Right kidney (tissue), 1 donor: ENCODE measurements around the gene FAT1.
A peak's percentile ranks its signal among the peaks of the same experiment; 100 is the strongest.

ENCODE experiments used
- DNase-seq: peaks from one replicate; pipeline ENCODE4 v3.0.0-alpha.2; 2016

Gene FAT1

GRCh38 chr4:186569533-186570192, 154.0 kb downstream of the FAT1 start:
- no peak for DNase-seq

- DNase-seq, result no peak
Measured at GRCh38 chr4:186566068-186566467, 157.6 kb downstream of the FAT1 start.

- DNase-seq, result no peak
Measured at GRCh38 chr4:186563761-186564160, 159.9 kb downstream of the FAT1 start.

DNA sequence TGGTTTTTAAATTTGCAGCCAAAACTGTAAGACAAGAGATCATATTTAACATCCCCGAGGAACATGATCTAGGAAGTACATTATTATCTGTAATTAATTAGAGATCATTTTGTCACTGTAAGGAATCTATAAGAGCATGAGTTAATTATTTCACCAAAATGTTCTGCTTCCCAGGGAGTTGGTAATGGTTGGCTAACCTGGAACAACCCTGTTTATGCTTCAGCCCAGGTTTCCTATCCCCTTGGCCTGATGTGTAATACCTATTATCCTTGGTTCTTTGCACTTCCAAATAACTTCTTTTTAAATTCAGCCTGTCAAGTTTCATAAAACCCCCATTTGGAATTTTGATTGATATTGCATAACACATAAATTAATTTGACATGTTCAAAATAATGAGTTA, 161.9 kb downstream of the FAT1 start:
- no peak for DNase-seq

- DNase-seq, result no peak
Measured at GRCh38 chr4:186560647-186561046, 163.0 kb downstream of the FAT1 start.

DNA sequence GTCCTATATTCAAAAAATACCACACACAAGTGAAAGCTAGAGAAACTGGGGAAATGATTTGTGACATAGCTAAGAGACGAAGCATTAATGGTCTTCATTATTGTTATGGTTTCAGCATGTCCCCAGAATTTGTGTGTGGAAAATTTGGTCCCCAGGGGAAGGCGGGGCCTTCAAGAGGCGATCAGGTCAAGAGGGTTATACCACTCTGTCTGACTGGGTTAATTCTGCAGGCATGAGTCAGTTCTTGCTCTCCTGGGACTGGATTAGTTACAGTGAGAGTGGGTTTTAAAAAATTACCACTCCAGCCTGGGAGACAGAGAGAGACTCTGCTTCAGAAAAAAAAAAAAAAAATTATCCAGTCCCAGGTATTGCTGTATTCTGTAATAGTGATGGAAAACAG, 166.2 kb downstream of the FAT1 start:
- DNase-seq, result no peak

DNA sequence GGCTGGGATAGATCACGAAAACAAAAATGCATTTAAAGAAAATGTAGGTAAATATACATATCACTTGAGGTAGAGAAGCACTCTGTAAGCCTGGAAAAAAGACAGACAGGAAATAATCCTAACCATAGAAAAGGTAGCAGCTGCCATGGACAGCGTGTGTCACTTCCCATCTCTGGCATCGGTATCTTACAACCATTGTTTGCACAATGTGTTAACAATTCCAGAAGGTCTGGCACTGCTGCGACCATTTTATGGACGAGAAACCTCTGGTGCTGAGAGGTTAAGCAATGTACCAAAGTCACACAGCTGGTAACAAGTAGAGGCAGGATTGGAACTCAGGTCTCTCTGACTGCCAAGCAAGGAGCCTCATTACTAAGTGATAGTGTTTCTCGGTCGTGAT, 166.6 kb downstream of the FAT1 start:
- no peak for DNase-seq

- DNase-seq, result peak; percentile 81
Measured at GRCh38 chr4:186554914-186555827, 168.5 kb downstream of the FAT1 start, which contains the start of gene MTNR1A. Gene MTNR1A (minus strand): TSS chr4:186555567. CDS start chr4:186555365, 202 bp downstream.

DNA sequence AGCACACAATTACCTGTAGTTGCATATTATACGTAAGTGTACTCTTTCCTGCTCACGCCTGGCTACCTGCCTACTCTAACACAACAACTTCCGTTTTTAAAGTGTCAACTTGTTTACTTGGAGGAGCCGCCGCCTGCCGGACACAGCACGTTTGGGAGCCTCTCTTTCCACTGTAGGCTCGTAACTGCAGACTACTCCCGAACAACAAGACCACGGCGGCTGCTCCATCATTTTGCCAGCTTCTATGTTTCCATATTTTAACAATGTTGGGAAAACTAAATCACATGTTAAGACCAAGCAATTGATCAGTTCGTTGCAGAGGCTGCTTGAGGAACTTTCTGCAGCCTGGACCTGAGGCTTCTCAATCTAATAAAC, 169.1 kb downstream of the FAT1 start:
- no peak for DNase-seq

GRCh38 chr4:186553717-186554116, 169.9 kb downstream of the FAT1 start:
- no peak for DNase-seq

DNA sequence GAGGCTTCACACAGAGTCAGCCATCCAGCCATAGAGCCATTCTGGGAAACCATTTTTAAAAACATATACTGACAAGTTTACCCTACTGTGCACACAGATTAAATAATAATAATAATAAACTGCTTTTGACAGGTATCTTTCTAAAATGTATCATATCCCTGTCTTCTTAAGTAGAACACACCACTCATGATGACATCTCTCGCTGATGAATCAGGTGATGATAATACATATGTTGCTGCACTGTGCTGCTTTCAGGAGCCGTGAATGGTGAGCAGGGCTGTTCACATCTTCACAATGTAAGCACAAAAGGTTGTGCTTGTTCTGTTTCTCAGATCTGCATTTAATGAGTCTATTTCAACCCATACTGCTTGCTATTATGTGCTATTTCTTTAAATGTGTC, 171.8 kb downstream of the FAT1 start:
- DNase-seq, result no peak

- no peak for DNase-seq
Measured at GRCh38 chr4:186545436-186545835, 178.2 kb downstream of the FAT1 start.

DNA sequence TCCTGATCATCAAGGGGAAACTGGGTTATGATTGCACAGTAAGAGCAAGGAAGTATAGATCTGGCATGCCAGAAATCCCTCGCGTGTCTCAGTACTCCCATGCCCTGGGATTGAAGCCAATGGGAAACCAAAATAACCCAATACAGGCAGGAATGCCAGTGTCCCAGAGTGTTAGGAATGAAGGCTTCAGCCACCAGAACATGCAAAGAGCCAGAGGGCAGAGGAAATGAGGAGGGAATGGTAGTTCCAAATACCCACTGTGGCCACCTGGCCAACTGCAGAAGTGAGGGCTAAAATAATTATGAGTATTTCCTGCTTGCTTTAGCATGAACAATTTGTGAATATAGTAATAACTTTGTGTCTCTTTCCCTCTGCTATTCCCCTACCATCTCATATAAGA, 180.4 kb downstream of the FAT1 start:
- DNase-seq, result no peak

DNA sequence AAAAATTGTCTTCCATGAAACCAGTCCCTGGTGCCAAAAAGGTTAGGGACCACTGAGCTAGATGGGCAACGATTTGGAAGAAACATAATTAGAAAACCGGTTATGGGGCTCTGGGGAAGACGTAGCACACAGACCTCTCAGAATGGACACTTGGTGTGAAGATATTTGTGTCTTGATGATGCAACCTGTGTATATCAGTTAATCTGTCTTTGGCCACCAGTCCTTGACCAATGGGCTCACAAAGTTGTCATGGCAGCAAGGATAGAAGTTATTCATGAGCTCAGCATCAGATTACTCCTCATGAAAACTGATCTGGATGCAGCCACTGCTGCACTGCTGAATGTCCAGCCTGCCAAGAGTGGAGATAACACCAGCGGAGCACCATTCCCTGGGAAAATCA, 181.9 kb downstream of the FAT1 start:
- DNase-seq, result no peak

GRCh38 chr4:186537843-186538521, 185.7 kb downstream of the FAT1 start:
- DNase-seq, result no peak
